GM19023 (cell line): ENCODE data around the gene DROSHA.

Source experiments
- ATAC-seq: cut with Tn5 transposase; IDR thresholded peaks from one replicate; pipeline ENCODE4 v1.9.1; 2021; ENCODE audit warnings: mild to moderate bottlenecking, moderate library complexity; ENCODE audit not compliant: unreplicated experiment

DROSHA gene

GRCh38 chr5:31469466-31469865, 62.4 kb downstream of the DROSHA start:
- no peak for ATAC-seq

DNA sequence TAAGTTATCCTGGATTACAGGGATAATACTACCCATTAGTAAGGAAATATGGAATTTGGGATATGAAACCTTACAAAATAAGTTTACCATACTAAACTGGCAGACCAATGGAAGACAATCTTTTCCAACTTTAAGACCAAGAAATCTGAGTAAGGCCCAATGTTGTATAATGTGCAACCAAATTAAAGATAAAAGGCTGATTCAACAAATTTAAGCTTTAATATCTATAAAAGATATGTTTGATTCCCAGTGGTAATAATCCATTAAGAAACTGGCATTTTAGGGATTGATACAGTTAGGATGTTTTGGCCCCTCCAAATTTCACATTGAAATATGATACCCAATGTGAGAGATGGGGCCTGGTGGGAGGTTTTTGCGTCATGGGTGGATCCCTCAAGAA, 66.6 kb downstream of the DROSHA start:
- no peak for ATAC-seq

GRCh38 chr5:31464081-31464480, 67.8 kb downstream of the DROSHA start:
- no peak for ATAC-seq

GRCh38 chr5:31463351-31463750, 68.5 kb downstream of the DROSHA start:
- no peak for ATAC-seq

DNA sequence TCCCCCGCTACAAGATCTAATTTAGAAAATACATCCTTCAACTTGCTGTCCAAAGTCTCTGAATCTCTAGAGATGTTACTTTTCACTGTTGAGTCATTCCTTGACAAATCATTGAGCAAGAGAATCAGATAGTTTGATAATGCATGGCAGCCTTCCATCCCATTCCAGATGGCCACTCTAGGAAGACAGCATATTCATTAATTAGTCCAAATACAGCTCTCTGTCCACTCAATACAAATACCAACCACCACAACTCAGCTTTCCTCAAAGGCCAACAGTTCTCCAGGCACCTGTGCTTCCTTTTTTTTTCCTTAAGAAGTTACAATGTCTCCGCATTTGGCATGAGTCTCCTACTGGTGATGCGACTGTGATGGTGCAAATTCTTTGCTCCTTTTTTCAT, 72.3 kb downstream of the DROSHA start:
- no peak for ATAC-seq

DNA sequence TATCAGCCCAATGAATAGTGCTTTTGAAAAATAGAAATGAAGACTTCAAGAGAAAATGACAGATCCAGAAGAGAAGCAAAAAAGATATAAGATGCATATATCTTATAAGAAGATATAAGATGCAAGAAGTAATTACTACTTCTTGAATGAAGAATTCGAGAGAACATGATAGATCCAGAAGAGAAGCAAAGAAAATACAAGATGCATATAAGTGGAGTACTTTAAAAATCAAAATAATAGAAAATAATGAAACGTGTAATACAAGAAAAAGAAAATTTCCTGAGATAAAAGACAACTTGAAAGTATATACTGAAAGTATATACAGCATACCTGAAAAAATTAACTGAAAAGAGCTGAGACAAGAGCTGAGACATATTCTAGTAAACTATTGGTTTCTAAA, 76.7 kb downstream of the DROSHA start:
- no peak for ATAC-seq

DNA sequence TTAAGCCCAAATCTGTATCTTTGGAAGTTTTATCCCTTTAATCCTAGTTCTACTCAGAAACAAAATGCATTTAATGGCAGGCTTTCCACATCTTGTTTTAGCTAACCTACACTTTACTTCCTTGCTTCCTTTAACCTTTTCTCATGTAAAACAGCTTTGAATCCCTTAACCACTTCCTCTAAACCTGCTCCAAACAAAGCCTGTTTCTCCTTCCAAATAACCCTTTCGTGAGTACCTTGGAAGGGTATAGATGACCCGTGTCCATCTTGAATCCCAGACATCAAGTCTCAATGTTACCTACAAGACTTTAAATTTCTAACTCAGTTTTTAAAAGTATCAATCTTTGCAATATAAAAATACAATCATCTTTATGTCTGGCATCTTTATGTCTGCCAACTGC, 78.4 kb downstream of the DROSHA start:
- ATAC-seq = no peak

DNA sequence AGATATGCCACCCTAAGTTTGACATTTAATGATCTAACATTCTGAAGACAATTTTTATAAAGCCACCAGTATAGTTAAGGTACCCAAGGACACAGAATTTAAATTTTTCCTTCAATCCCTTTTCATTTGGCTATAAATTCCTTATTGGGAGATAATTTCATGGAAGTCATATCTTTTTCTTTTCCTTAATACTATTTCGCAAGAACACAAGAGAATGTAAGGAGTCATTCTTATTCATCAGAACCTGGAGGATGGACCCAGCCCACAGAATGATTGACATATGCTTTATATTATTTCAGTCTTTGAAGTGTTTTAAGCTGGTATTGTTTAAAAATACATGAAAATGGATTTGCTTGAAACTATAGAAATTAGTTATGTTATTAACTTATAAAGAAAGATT, 79.6 kb downstream of the DROSHA start:
- ATAC-seq = no peak

DNA sequence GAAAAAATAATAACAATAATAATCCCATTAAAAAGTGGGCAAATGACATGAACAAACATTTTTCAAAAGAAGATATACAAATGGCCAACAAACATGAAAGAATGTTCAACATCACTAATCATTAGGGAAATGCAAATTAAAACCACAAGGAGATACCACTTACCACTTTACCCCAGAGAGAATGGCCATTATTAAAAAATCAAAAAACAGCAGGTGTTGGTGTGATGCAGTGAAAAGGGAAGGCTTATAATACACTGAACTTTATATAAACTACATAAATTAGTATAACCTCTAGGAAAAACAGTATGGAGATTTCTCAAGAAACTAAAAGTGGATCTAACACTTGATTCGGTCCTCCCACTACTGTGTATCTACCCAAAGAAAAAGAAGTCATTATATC, 81.9 kb downstream of the DROSHA start:
- no peak for ATAC-seq

- no peak for ATAC-seq
Observed at GRCh38 chr5:31449174-31449573, 82.7 kb downstream of the DROSHA start.

DNA sequence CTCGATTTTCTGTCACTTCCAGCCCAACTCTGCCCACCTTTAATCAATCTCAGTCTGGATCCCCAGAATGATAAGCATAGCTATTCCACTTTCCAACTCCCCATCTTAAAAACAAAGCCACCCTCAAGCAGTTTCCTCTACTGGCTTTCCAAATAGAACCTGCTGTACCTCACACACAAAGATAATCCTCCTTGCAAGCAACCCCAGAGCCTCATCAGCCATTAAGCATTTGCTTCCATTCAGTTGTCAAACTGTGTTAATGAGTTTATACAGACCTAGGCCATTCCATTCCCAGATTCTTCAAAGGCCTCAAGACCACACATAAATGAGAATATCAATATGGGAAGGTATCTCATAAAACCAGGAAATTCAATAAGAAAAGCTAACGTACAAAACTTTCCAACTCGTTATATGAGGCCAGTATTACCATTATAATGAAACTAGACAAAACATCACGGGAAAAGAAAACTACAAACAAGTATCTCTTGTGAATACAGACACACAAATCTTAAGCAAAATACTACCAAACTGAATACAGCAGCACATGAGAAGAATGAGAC, 86.8 kb downstream of the DROSHA start:
- no peak for ATAC-seq

- no peak for ATAC-seq
Observed at GRCh38 chr5:31443572-31443971, 88.3 kb downstream of the DROSHA start.

DNA sequence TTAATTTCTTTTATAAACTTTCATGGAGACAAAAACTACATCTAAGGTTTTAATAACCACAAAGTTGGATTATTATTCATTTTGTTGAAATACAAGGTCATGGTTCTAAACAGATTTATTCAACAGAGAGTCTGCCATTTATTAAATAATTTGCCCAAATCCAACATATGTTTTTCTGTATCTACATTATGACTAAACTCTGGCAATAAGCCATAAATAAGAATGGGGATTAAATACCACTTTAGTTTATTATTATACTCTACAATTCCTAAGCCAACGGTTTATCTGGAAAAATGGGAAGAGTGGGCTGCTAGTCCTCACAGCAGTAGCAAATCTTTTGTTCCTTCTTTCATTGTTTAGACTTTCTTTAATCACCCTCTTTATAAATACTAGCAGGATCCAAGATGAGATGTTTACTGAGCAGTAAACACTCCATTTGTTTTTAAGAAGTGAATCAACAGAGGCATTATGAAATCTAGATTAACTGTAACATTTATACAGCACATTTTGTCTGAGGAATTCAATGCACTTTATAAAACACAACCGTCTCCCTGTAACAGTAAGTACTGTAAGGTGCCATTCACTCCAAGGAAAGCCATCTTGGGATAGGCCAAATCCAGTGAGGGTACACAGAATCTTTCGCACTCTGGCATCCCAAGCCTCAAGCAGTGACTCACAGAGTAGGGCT, 89.7 kb downstream of the DROSHA start:
- no peak for ATAC-seq

DNA sequence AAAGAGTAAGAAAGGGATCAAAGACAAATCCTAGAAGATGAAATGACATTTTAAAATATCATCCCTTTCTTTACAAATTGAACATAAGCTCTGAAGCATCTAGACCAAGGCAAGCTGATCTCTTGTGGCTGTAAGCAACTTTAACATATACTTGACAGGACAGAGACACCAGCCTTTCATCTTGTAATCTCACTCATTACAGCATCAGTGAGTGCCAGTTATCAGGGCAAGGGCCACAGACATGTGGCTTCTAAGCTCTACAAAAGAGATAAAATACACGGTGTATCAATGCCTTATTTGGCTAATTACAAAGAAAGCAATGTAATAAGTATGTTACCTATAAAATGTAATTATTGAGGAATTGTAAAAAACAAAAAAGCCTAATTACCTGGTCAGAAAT, 95.0 kb downstream of the DROSHA start:
- ATAC-seq = no peak

DNA sequence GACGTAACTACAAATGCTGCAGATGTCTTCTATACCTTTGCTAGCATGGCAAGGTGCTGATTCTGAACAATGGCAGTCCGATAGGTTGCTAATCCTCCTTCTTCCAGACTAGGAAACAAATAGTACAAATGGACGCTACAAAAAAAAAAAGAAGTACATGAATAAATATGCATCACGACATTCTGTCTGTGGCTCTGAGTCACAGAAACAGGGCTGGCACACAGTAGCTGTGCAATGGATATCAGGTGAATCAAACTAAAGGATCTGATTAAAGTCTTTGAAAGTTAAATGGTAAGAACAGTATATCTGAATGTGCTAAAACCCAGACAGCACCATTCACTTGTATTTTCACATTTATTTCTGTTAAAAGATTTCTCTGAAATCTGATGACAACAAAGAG, 96.2 kb downstream of the DROSHA start:
- no peak for ATAC-seq

GRCh38 chr5:31434898-31435297, 97.0 kb downstream of the DROSHA start:
- ATAC-seq = no peak

DNA sequence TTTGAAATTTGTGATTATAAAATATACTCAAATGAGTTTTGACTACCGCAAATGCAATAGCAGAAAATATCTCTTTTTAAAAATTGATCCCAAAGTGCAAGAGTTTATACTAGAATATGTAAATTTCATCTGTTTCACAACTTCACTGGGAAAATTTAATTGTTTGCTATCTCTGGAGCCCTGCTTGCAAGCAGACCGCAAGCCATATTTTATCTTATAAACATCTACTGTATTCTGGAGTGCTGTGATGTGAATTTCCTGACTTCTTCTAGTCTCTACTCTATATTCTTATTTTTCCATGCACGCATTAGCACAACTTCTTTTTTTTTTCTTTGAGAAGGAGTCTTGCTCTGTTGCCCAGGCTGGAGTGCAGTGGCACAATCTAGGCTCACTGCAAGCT, 98.7 kb downstream of the DROSHA start:
- ATAC-seq = no peak

GRCh38 chr5:31427724-31428309, 104.1 kb downstream of the DROSHA start:
- ATAC-seq = no peak

GRCh38 chr5:31427013-31427723, 104.7 kb downstream of the DROSHA start:
- ATAC-seq = no peak

DNA sequence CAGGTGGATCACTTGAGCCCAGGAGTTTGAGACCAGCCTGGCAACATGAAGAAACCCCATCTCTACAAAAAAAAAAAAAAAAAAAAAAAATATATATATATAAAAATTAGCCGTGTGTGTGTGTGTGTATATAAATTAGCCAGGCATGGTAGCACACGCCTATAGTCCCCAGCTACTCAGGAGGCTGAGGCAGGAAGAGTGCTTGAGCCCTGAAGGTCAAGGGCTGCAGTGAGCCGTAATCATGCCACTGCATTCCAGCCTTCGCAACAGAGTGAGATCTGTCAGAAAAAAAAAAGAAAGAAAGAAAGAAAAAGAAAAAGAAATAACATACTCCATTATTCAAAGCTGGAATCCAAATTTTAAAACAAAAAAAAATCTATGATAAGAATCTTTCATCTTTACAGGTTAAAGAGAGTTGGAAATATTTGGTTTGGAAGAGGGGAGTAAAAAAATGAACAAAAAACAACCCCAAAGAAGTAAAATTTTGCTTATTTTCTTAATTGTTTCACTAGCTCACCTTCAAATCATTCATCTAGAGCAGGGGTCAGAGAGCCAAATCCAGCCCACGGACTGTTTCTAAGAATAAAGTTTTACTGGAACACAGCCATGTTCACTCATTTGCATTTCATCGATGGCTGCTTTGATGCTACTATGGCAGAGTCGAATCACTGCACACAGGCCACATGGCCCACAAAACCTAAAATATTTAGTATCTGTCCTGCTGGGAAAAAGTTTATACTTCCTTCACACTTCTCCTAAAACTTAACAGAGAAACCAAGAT, 109.9 kb downstream of the DROSHA start:
- ATAC-seq = no peak

GRCh38 chr5:31417512-31417911, 114.4 kb downstream of the DROSHA start:
- no peak for ATAC-seq
